PC-3 (cell line): Measurements from ENCODE around the gene TMEM79. TPM values are rescaled to one million over a fixed set of nuclear protein-coding genes. Genes with fewer than 3 reads are reported as not detected.

Source experiments
- ATAC-seq: fragments of 200-7000 bp; cut with Tn5 transposase; 2 replicates; pipeline ENCODE4 v1.9.1; 2020; ENCODE audit warnings: mild to moderate bottlenecking, moderate library complexity
- BruUV-seq: library from RNA; stranded (reverse); fragments of 400-500 nt; replicated peaks from 2 replicates; lab custom pipeline; 2021; lab: Mats Ljungman, UMichigan
- CTCF ChIA-PET: fragments of 300-600 bp; sonication (Branson Sonifier 250); formaldehyde crosslinking; loops from one replicate; lab custom pipeline; 2022; ENCODE audit warnings: antibody characterized with exemption; lab: Charles Lee
- POLR2A ChIA-PET: fragments of 300-600 bp; sonication (Branson Sonifier 250); formaldehyde crosslinking; loops from one replicate; lab custom pipeline; 2022; ENCODE audit warnings: antibody characterized with exemption; ENCODE audit not compliant: unreplicated experiment; lab: Charles Lee
- DNase-seq: peaks from one replicate; pipeline ENCODE4 v3.0.0-alpha.2; 2015
- H2AFZ ChIP-seq: fragments of 300-600 bp; sonication (generic); 2 replicates; pipeline ENCODE4 v1.6.0; 2016; ENCODE audit warnings: antibody characterized with exemption, low read length
- H3F3A ChIP-seq: fragments of 300-600 bp; sonication (generic); one replicate; pipeline ENCODE4 v1.6.0; 2017; ENCODE audit warnings: antibody characterized with exemption, low read length, control low read depth, mild to moderate bottlenecking; ENCODE audit not compliant: unreplicated experiment
- H3K27ac ChIP-seq: fragments of 300-600 bp; sonication (generic); 2 replicates; pipeline ENCODE4 v1.5.1; 2016; ENCODE audit warnings: mild to moderate bottlenecking, low read length
- H3K27me3 ChIP-seq: fragments of 300-600 bp; sonication (generic); 2 replicates; pipeline ENCODE4 v1.6.1; 2016; ENCODE audit warnings: low read length, mixed read lengths
- H3K36me3 ChIP-seq: fragments of 300-600 bp; sonication (generic); 2 replicates; pipeline ENCODE4 v1.6.1; 2016; ENCODE audit warnings: low read depth, mixed run types, low read length, mixed read lengths
- H3K4me1 ChIP-seq: fragments of 300-600 bp; sonication (generic); 2 replicates; pipeline ENCODE4 v1.5.1; 2016; ENCODE audit warnings: low read length; ENCODE audit not compliant: insufficient read depth
- H3K4me2 ChIP-seq: fragments of 300-600 bp; sonication (generic); 2 replicates; pipeline ENCODE4 v1.6.0; 2016; ENCODE audit warnings: low read length
- H3K4me3 ChIP-seq: fragments of 300-600 bp; sonication (generic); 2 replicates; pipeline ENCODE4 v1.5.1; 2016; ENCODE audit warnings: mild to moderate bottlenecking, low read length, mixed read lengths
- H3K79me2 ChIP-seq: fragments of 300-600 bp; sonication (generic); 2 replicates; pipeline ENCODE4 v1.6.1; 2017; ENCODE audit warnings: low read length, mixed read lengths
- H3K9ac ChIP-seq: fragments of 300-600 bp; sonication (generic); 2 replicates; pipeline ENCODE4 v1.6.0; 2016; ENCODE audit warnings: mild to moderate bottlenecking, low read length
- H3K9me2 ChIP-seq: fragments of 300-600 bp; sonication (generic); replicated peaks from 2 replicates; pipeline ENCODE4 v1.6.1; 2016; ENCODE audit warnings: mixed run types, low read length, mixed read lengths
- H3K9me3 ChIP-seq: fragments of 300-600 bp; sonication (generic); 2 replicates; pipeline ENCODE4 v1.6.1; 2016; ENCODE audit warnings: low read length, mixed read lengths
- H4K20me1 ChIP-seq: fragments of 300-600 bp; sonication (generic); 2 replicates; pipeline ENCODE4 v1.6.1; 2016; ENCODE audit warnings: low read length, mixed read lengths
- EZH2 ChIP-seq: fragments of 300-600 bp; sonication (generic); IDR thresholded peaks from one replicate; pipeline ENCODE4 v1.6.1; 2017; ENCODE audit warnings: antibody characterized with exemption, mild to moderate bottlenecking, low read length; ENCODE audit not compliant: unreplicated experiment
- EZH2phosphoT487 ChIP-seq: fragments of 300-600 bp; sonication (generic); IDR thresholded peaks from 2 replicates; pipeline ENCODE4 v1.6.1; 2018; ENCODE audit warnings: mild to moderate bottlenecking, antibody characterized with exemption, low read length, borderline replicate concordance
- intact Hi-C: fragments of 100-400 bp; cut with micrococcal nuclease; formaldehyde crosslinking; loops from 2 replicates; pipeline ENCODE4 v1.9.0; 2023
- total RNA-seq: library from RNA; depleted of rRNA; stranded (reverse); fragments of >200 nt; gene quantifications from 2 replicates; pipeline ENCODE4 v1.2.3, GENCODE V29; 2014
- TF ChIP-seq, protein P1 (sequence below): fragments of 300-600 bp; sonication (generic); conservative IDR thresholded peaks from 2 replicates; pipeline ENCODE4 v1.5.1; 2017; ENCODE audit warnings: antibody characterized with exemption, low read depth, mild to moderate bottlenecking, low read length

TMEM79 gene
- total RNA-seq, 1 experiment from 2014 or later, result 8.1 TPM

DNA sequence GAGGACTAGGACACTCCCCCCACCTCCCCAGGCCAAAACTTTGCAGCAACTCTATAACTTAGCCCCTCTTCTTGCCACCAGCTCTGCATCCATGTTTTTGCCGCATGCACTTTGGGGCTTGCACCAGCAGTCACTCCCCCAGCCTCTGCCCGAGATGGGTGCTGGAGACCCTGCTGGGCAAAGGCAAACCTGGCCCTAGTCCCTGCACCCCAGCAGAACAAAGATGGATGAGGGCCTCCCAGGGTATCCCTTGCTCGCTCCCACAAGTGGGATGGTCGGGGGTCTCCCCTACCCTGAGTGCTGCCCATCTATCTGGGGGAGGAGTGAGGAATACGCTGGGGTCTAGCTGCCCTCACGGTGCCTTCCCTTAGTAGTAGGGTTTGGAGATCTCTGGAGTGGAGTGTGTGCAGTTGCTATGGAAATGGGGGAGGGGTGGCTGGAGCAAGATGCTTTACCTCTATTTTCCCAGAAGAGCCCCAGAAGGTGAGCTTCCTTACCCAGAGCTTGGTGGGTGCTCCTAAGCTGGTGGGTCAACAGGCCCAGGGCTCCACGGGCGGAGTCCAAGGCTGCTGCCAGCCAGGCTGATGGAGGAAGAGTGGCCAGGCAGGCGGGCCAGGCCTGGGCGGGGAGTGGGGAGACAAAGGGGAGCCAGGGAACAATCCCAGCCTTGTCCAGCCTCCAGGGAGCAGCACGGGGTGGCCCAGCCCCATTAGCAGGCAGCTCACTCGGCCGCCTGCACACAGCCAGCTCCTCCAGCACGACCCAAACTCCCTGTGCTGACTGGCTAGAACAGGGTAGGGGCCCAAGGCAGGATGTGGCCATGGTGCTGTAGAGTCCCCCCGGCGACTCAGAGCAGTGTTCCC, 36.4 kb upstream of the TMEM79 start, which contains the start of gene PAQR6:
PAQR6 (minus strand) TSS at position 597 of the 863 bp plus-strand sequence. CDS start 1,325 bp downstream, outside the sequence.
- H3K4me1 ChIP-seq, result no peaks in the 10 kb centered on the region
- no peaks in the 10 kb centered on the region for H4K20me1 ChIP-seq
- no peak within 1 kb of the TSS for H3K27ac ChIP-seq
- intact Hi-C loops, result no loop called here
- H3K79me2 ChIP-seq, result no peaks in the 10 kb centered on the region
- peaks cover 2% of the 10 kb centered on the region for H3F3A ChIP-seq
- no peaks in the 10 kb centered on the region for H3K27me3 ChIP-seq
- no peak within 1 kb of the TSS for H3K4me2 ChIP-seq
- no peaks in the 10 kb centered on the region for H3K9me3 ChIP-seq
- H3K9ac ChIP-seq, result no peak within 1 kb of the TSS
- POLR2A ChIA-PET, result interaction anchor here (0.5 to 0.7 kb wide), 2 partner anchors 15 to 24 kb away, joined by 3 to 6 read pairs; no protein-coding TSS in a partner anchor
- CTCF ChIA-PET, result no interaction called here
- no peak for DNase-seq
- no peaks in the 10 kb centered on the region for H3K9me2 ChIP-seq
- H3K4me3 ChIP-seq, result no peak within 1 kb of the TSS
- TF ChIP-seq EZH2phosphoT487, result no peak
- TF ChIP-seq, protein P1, sequence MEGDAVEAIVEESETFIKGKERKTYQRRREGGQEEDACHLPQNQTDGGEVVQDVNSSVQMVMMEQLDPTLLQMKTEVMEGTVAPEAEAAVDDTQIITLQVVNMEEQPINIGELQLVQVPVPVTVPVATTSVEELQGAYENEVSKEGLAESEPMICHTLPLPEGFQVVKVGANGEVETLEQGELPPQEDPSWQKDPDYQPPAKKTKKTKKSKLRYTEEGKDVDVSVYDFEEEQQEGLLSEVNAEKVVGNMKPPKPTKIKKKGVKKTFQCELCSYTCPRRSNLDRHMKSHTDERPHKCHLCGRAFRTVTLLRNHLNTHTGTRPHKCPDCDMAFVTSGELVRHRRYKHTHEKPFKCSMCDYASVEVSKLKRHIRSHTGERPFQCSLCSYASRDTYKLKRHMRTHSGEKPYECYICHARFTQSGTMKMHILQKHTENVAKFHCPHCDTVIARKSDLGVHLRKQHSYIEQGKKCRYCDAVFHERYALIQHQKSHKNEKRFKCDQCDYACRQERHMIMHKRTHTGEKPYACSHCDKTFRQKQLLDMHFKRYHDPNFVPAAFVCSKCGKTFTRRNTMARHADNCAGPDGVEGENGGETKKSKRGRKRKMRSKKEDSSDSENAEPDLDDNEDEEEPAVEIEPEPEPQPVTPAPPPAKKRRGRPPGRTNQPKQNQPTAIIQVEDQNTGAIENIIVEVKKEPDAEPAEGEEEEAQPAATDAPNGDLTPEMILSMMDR, result no peak
- no peak for TF ChIP-seq EZH2
- ATAC-seq, result peak; percentile 17
- H2AFZ ChIP-seq, result no peak within 1 kb of the TSS
- no TSS peak for BruUV-seq
- peaks cover 36% of the 10 kb centered on the region for H3K36me3 ChIP-seq

DNA sequence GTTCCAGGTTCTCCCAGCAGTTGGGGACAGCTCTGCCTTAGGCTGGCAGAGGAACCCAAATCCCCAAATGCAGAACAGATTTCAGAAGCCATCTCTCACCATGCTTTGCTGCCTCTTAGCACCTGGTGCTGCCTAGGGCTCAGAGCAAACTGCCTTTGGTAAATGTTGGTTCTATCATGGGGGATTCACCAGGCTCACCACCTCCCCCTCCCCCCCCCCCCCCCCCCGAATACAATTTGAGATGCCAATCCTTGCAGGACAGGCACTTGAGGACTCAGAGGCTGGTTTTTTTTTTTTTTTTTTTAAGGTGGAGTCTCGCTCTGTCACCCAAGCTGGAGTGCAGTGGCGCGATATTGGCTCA, 35.8 kb upstream of the TMEM79 start:
- Histone ChIP-seq H3K9me3 (no peaks in the 10 kb centered on the region), H3K27me3 (no peaks in the 10 kb centered on the region), H3K9ac (no peak overlapping the region), H3K36me3 (peaks cover 42% of the 10 kb centered on the region), H2AFZ (no peak overlapping the region), H3F3A (peaks cover 3% of the 10 kb centered on the region), H3K4me2 (no peak overlapping the region), H3K4me3 (no peak overlapping the region), H3K9me2 (no peaks in the 10 kb centered on the region), H4K20me1 (no peaks in the 10 kb centered on the region), H3K27ac (no peak overlapping the region), H3K4me1 (no peaks in the 10 kb centered on the region), H3K79me2 (no peaks in the 10 kb centered on the region)
- ChIA-PET CTCF (no interaction called here), POLR2A (interaction anchor here (0.7 kb wide), 1 partner anchor 16 kb away, joined by 6 read pairs; no protein-coding TSS in a partner anchor)
- intact Hi-C loops, result no loop called here
- ATAC-seq (no peak; the same call in 1 of the 2 replicates), DNase-seq (no peak)
- no TSS peak for BruUV-seq
- TF ChIP-seq, protein P1, result no peak
- TF ChIP-seq EZH2, result no peak
- no peak for TF ChIP-seq EZH2phosphoT487

DNA sequence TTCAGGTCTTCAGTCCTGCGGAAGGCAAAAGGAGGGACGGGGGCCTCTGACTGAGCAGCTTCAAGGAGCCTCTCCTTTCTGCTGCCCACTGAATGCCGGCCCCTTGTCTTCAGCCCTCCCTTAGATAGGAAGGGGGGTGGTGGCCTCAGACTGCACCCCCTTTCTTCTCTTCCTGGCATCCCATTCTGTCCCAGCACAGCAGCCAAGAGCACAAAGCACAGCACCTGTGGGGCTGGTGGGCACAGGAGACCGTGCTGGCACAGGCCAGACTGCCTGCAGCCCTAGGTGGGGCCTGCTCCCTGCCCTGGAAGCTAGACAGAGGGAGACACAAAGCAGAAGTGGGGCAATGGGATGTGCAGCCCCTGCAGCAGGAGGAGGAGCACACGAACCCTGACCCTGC, 34.5 kb upstream of the TMEM79 start:
- Histone ChIP-seq H3K9me2 (no peaks in the 10 kb centered on the region), H3F3A (peaks cover 3% of the 10 kb centered on the region), H3K27ac (no peak overlapping the region), H3K36me3 (peaks cover 51% of the 10 kb centered on the region), H4K20me1 (no peaks in the 10 kb centered on the region), H3K4me1 (no peaks in the 10 kb centered on the region), H3K4me3 (no peak overlapping the region), H2AFZ (no peak overlapping the region), H3K4me2 (no peak overlapping the region), H3K79me2 (no peaks in the 10 kb centered on the region), H3K27me3 (no peaks in the 10 kb centered on the region), H3K9ac (no peak overlapping the region), H3K9me3 (no peaks in the 10 kb centered on the region)
- DNase-seq (no peak), ATAC-seq (no peak)
- ChIA-PET CTCF (no interaction called here), POLR2A (no interaction called here)
- TF ChIP-seq, protein P1, result no peak
- no peak for TF ChIP-seq EZH2phosphoT487
- TF ChIP-seq EZH2, result no peak
- intact Hi-C loops, result no loop called here
- TSS peak; percentile 17 for BruUV-seq
